ENCODE measurements around the gene GPC6.

DNA sequence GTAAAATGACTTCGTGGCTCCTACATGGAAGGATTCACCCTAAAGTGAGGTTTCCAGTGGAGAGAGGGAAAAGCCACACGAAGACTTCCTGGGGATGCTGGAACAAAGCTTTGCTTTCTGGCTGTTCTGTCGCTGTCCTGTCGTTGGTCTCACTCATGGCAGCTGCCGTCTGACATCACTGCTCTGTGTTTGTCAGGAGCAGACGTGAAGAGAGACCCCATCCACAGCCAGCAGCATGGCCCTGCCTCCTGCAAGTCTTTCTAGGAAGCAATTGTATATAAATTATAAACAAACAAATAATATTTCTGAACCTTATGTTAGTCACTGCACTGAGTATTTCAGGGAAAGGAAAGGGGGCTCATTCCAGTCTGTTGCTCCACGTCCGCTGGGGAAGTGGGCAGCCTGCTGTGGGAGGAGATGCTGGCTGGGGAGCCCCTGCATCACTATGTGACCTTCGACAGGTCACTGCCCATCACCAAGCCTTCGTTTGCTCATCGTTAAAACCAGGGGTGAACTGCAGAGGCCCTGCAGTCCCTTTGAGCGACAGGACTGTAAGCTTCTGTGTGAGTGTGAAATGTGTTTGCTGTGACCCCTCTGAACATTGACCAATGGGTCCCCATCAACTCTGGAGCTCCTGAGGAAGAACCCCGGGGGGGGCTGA lies 1101.9 kb downstream of the GPC6 start:
- TF ChIP-seq MYC (IDR thresholded peaks at IDR 0.05; ENCODE audit: low read depth, low read length) (no peak), POLR2A (IDR thresholded peaks at IDR 0.05; ENCODE audit: extremely low read depth, insufficient read length) (no peak)
- TF ChIP-seq, protein P1, sequence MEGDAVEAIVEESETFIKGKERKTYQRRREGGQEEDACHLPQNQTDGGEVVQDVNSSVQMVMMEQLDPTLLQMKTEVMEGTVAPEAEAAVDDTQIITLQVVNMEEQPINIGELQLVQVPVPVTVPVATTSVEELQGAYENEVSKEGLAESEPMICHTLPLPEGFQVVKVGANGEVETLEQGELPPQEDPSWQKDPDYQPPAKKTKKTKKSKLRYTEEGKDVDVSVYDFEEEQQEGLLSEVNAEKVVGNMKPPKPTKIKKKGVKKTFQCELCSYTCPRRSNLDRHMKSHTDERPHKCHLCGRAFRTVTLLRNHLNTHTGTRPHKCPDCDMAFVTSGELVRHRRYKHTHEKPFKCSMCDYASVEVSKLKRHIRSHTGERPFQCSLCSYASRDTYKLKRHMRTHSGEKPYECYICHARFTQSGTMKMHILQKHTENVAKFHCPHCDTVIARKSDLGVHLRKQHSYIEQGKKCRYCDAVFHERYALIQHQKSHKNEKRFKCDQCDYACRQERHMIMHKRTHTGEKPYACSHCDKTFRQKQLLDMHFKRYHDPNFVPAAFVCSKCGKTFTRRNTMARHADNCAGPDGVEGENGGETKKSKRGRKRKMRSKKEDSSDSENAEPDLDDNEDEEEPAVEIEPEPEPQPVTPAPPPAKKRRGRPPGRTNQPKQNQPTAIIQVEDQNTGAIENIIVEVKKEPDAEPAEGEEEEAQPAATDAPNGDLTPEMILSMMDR (IDR thresholded peaks at IDR 0.05; ENCODE audit: low read depth, low read length), result no peak
- TF ChIP-seq, protein P2, sequence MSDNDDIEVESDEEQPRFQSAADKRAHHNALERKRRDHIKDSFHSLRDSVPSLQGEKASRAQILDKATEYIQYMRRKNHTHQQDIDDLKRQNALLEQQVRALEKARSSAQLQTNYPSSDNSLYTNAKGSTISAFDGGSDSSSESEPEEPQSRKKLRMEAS (IDR thresholded peaks at IDR 0.05; ENCODE audit: low read depth, low read length), result no peak

All from NB4 (cell line).